GM20431 (cell line): ENCODE measurements around the gene BMPER.

Source experiments
- in situ Hi-C: fragments of 300-500 bp; cut with MseI, MboI; formaldehyde crosslinking; loops from one replicate; pipeline ENCODE4 v1.15.0; 2020; ENCODE audit warnings: low sequenced_read_pairs; ENCODE audit not compliant: unreplicated experiment

BMPER gene

GRCh38 chr7:33887266-33887975 is 17.9 kb upstream of the BMPER start:
- in situ Hi-C loops, result no loop called here

- in situ Hi-C loops, result no loop called here
Observed at GRCh38 chr7:33888166-33888565, 17.2 kb upstream of the BMPER start.

- in situ Hi-C loops, result no loop called here
Observed at GRCh38 chr7:33892945-33893344, 12.4 kb upstream of the BMPER start.

GRCh38 chr7:33893377-33893776 is 12.0 kb upstream of the BMPER start:
- in situ Hi-C loops, result no loop called here

- in situ Hi-C loops, result no loop called here
Observed at GRCh38 chr7:33895025-33895804, 10.1 kb upstream of the BMPER start.

GRCh38 chr7:33900501-33900900 is 4.8 kb upstream of the BMPER start:
- in situ Hi-C loops, result no loop called here

GRCh38 chr7:33901199-33901598 is 4.1 kb upstream of the BMPER start:
- in situ Hi-C loops, result no loop called here

GRCh38 chr7:33901847-33902246 is 3.5 kb upstream of the BMPER start:
- in situ Hi-C loops, result no loop called here

- in situ Hi-C loops, result no loop called here
Observed at GRCh38 chr7:33902746-33903145, 2.6 kb upstream of the BMPER start.

- in situ Hi-C loops, result no loop called here
Observed at GRCh38 chr7:33903791-33904680, 1.3 kb upstream of the BMPER start.

- in situ Hi-C loops, result no loop called here
Observed at GRCh38 chr7:33904681-33905388, 504 bp upstream of the BMPER start.

- in situ Hi-C loops, result no loop called here
Observed at GRCh38 chr7:33906697-33907096, 1.4 kb downstream of the BMPER start.

- in situ Hi-C loops, result no loop called here
Observed at GRCh38 chr7:33907625-33908024, 2.3 kb downstream of the BMPER start.

GRCh38 chr7:33909318-33909717 is 4.0 kb downstream of the BMPER start:
- in situ Hi-C loops, result no loop called here

- in situ Hi-C loops, result no loop called here
Observed at GRCh38 chr7:33909755-33910154, 4.4 kb downstream of the BMPER start.

GRCh38 chr7:33910756-33911155 is 5.4 kb downstream of the BMPER start:
- in situ Hi-C loops, result no loop called here

- in situ Hi-C loops, result no loop called here
Observed at GRCh38 chr7:33916357-33917081, 11.2 kb downstream of the BMPER start.

GRCh38 chr7:33917661-33918060 is 12.3 kb downstream of the BMPER start:
- in situ Hi-C loops, result no loop called here

- in situ Hi-C loops, result no loop called here
Observed at GRCh38 chr7:33918438-33919143, 13.3 kb downstream of the BMPER start.
